Glomerular visceral epithelial cell (primary cell): ENCODE measurements around the gene RAB3B.
"Not testable (repeated sequence)": the region's sequence is repeated elsewhere in the genome, so short reads cannot be mapped to it uniquely, and the experiment has no call there.

Experiments used
- DNase-seq: peaks from one replicate; pipeline ENCODE4 v3.0.0-alpha.2; 2016; ENCODE audit errors: extremely low spot score

The RAB3B gene

GRCh38 chr1:51990478-51990965, at the start of gene RAB3B:
RAB3B (minus strand) TSS chr1:51990700; CDS start chr1:51977117, 13,583 bp downstream.
- peak; percentile 86 for DNase-seq

- DNase-seq = no peak
These were observed 47.4 kb upstream of the RAB3B start for GRCh38 chr1:52037909-52038308.

GRCh38 chr1:52037402-52037814, 46.9 kb upstream of the RAB3B start:
- DNase-seq = no peak

GRCh38 chr1:52034050-52034384, 43.5 kb upstream of the RAB3B start:
- DNase-seq = no peak

GRCh38 chr1:52033190-52034049, 42.9 kb upstream of the RAB3B start, which contains the start of gene KTI12:
KTI12 (minus strand) TSS chr1:52033810; CDS start chr1:52033761, 49 bp downstream.
- DNase-seq = peak; percentile 90

- peak; percentile 49 for DNase-seq
These were observed 42.3 kb upstream of the RAB3B start for GRCh38 chr1:52032785-52033131.

- DNase-seq = no peak
These were observed 41.8 kb upstream of the RAB3B start for GRCh38 chr1:52032124-52032784.

GRCh38 chr1:52028839-52029238, 38.3 kb upstream of the RAB3B start:
- DNase-seq = not testable (repeated sequence)

GRCh38 chr1:52028328-52028727, 37.8 kb upstream of the RAB3B start:
- no peak for DNase-seq

- DNase-seq = no peak
These were observed 35.8 kb upstream of the RAB3B start for GRCh38 chr1:52026278-52026677.

GRCh38 chr1:52022133-52022532, 31.6 kb upstream of the RAB3B start:
- DNase-seq = no peak

- DNase-seq = no peak
These were observed 17.7 kb upstream of the RAB3B start for GRCh38 chr1:52008071-52008809.

GRCh38 chr1:52007215-52008002, 16.9 kb upstream of the RAB3B start:
- peak; percentile 12 for DNase-seq

- DNase-seq = peak; percentile 37
These were observed 15.6 kb upstream of the RAB3B start for GRCh38 chr1:52006081-52006553.

- DNase-seq = peak; percentile 72
These were observed 15.0 kb upstream of the RAB3B start for GRCh38 chr1:52005548-52005947.

GRCh38 chr1:52003877-52004276, 13.4 kb upstream of the RAB3B start:
- no peak for DNase-seq

GRCh38 chr1:52002038-52002917, 11.8 kb upstream of the RAB3B start:
- peak; percentile 88 for DNase-seq

- DNase-seq = no peak
These were observed 8.2 kb upstream of the RAB3B start for GRCh38 chr1:51998701-51999100.

GRCh38 chr1:51997974-51998382, 7.5 kb upstream of the RAB3B start:
- DNase-seq = no peak
